HG03442 (cell line): ENCODE results near the gene SERPINE2.
"Not testable (repeated sequence)": the region's sequence is repeated elsewhere in the genome, so short reads cannot be mapped to it uniquely, and the experiment has no call there.

Experiments used
- ATAC-seq: cut with Tn5 transposase; IDR thresholded peaks from one replicate; pipeline ENCODE4 v1.9.1; 2021; ENCODE audit warnings: mild to moderate bottlenecking, moderate library complexity; ENCODE audit not compliant: unreplicated experiment

SERPINE2 gene

DNA sequence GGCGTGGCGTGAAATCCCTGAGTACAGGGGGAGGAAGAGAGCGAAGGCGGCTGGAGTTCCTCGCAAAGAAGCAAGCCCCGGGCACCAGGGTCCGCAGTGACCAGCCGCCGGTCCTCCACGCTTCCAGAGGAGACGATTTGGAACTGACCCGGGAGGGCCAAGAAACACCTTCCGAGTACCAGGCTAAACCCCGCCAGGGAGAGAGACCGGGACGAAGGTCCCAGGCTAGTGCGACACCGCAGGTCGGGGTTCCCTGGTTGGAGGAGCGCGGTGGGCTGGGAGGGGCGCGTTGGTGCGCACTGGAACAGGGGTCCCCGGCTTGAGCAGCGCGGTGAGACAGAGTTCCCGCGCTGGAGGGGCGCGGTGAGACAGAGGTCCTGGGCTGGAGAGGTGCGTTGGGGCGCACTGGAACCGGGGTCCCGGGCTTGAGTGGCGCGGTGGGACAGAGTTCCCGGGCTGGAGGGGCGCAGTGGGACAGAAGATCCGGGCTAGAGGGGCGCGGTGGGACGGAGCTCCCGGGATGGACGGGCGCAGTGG is 94.9 kb downstream of the SERPINE2 start:
- no peak for ATAC-seq

DNA sequence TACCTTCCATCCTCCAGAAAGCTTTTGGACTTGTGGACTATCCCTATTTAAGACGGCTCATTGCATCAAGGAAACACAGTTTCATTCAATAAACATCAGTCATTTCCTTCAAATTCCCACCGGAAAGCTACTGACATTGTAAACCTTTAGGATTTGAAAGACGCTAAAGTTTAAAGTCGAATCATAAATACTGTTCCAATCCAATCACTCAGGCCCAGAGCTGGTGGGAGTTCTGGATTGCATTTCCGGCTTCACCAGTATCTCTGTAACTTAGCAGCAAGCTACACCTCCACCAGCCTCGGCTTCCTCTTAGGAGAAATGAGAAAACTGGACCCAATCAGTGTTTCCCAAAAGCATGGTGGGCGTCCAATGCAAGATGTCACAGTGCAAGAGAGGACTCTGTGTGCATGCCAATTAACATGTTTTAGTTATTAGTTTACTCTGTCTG is 95.5 kb downstream of the SERPINE2 start:
- no peak for ATAC-seq

DNA sequence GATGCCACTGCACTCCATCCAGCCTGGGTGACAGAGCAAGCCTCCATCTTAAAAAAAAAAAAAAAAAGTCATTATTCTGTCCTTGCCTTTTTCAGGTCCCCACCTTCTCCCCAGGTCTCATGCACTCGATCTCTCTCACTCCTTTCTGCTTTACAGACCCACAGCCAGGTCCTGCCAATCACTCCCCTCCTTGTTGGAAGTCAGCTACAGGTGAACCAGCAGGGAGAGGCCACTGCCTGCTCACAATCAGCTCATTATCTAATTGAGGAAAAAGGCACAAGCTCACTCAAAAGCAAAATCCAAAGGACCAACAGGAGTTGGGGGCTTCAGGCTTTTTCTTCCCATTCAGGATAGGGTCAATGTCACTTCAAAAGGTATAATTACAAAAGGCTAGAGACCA is 96.0 kb downstream of the SERPINE2 start:
- ATAC-seq, result no peak

DNA sequence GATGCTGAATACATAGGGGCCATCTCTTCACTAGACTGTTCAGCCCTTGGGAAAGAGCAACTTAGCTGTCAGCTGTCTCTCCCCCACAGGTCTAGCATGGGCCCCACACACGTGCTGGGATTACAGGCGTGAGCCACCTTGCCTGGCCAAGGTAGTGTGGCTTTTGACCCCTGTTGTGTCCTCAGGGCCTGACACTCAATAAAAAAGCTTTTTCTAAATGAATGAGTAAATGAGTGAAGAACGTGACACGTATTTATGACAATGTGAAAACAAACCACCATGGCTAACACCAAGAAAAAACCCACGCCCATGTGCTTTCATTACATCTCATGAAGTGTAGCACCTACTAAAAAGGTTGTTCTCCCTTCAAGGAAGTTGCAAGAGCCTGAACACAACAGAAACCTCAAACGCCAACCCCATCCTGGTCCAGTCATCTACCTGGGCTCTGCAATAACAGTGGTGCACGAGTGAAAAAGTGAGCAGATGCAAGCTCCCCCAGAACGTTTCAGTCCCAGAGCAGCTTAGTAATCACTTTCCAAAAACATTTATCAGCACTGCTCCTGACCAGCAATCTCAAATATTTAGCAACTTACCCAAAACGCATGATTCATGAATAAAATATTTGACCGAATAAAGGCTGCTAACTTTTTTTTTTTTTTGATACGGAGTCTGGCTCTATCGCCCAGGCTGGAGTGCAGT is 97.4 kb downstream of the SERPINE2 start:
- peak; percentile 53 for ATAC-seq

DNA sequence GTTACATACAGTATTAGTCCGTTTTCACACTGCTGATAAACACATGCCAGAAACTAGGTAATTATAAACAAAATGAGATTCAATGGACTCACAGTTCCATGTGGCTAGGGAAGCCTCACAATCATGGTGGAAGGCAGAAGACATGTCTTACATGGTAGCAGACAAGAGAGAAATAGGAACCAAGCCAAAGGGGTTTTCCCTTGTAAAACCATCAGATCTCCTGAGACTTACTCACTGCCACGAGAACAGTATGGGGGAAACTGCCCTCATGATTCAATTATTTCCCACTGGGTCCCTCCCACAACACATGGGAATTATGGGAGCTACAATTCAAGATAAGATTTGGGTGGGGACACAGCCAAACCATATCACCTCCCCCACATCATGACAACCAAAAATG is 99.6 kb downstream of the SERPINE2 start:
- ATAC-seq, result not testable (repeated sequence)

DNA sequence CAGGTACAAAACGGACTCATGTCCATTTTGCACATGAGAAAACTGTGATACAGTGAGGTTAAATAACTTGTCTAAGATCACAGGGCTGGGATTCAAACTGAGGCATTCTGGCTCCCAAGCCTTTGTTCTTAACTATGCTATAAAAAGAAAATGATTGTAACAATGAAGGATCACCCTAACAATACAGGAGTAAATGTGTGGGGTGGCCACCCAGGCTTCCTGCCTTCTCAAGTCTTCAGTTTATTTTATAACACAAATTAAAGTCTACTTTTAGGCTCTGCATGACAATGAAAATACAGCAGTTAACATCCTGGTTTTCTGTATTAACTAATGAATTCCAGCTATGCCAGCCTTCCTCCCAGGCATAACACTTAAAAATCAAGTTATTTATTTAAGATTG is 101.6 kb downstream of the SERPINE2 start:
- ATAC-seq, result no peak

DNA sequence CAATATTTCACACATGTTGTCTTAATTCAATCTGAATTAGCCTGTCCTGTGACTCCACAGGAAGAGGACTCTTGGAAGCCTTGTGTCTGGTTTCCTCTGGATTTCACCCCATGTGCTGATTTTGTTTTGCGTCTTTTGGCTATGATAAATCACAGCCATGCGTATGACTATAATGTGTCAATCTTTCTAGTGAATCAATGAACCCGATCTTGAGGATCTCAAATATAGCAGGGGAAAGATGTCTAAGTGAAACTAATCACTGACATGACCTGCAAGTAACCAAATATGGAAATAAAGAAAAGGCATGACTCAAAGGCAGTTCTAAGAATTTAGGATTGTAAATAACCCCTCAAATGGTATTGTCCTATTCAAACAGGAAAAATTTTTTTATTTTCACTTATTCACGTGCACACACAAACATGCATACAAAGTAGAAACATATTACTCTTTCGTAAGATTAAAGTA is 102.2 kb downstream of the SERPINE2 start:
- ATAC-seq, result peak; percentile 26

DNA sequence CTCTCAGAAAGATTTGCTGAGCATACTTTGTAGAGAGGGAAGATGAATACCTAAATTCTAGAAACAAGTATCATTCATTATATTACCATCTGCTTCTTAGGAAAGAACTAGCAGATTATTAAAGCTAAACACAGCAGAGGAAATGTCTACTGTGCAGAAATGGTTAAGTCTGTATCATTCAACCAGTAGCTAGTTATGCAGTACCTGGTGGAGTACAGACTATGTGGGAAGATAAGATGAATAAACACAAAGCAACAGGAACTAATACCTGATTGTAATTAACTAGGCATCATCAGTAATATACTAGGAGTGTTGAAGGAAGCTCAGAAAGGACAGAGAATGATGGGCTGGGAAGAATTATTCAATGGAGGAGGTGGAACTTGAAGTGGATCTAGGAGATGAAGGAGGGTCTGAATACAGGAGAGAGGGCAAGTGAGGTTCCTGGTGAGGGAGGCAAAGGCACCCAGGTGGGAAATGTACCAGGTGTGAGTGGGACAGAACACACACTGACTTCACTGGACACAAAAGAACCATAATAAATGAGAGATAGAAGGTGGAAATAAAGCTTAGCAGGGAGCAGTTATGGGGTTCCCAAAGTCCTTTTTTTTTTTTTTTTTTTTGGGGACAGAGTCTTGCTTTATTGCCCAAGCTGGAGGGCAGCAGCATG is 103.5 kb downstream of the SERPINE2 start:
- no peak for ATAC-seq

DNA sequence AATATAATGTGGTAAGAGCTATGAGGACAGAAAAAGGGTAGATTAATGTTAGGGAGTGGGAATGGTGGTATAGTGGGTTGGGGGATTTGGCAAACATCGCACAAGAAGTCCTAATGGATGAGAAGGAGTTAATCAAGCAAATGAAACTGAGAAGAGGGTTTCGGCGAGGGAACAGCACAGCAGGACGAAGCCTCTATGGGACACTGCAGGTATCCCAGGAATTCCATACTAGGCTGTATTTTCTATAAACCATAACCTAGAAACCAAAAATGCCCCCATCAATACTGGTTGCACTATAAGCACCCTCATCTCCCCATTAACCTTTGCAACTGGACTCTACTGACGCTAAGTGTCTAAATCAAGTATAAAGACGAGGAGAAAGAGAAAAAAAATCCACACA is 104.2 kb downstream of the SERPINE2 start:
- no peak for ATAC-seq

DNA sequence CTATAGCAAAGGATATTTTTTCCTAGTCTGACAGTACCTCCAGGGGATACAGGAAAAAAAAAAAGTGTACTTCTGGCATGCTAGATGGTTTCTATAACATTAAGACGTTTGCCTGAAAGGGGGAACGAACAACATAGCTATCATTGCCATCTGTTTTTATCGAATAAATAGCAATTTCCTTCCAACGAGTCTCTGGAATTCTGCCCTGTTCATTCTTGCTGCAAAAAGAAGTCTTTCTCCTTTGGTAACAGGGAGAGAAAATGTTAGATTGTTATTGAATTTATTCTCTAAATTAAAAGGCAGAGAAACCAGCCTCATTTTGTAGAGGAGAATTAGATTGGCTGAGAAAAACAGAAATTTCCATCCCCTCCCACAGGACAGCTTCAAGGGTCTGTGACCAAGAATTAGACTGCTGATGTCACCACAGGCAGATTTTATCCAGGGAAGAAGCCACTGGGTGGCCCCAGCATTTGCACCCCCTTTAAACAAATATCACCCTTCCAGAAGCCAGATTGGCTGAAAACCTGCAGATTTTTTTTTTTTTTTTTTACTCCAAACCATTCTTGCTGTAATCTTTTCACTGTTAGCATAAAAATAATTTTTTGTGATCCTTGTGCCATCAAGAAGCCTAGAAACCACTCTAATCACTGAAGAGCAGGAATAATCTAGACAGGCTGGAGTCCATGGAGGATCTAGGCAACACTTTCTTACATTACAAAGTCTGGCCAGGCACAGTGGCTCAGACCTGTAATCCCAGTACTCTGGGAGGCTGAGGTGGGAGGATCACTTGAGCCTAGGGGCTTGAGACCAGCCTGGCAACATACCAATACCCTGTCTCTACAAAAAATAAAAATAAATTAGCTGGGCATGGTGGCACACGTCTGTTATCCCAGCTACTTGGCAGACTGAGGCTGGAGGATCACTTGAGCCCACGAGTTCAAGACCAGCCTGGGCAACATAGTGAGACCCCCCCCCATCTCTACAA is 106.0 kb downstream of the SERPINE2 start:
- no peak for ATAC-seq

DNA sequence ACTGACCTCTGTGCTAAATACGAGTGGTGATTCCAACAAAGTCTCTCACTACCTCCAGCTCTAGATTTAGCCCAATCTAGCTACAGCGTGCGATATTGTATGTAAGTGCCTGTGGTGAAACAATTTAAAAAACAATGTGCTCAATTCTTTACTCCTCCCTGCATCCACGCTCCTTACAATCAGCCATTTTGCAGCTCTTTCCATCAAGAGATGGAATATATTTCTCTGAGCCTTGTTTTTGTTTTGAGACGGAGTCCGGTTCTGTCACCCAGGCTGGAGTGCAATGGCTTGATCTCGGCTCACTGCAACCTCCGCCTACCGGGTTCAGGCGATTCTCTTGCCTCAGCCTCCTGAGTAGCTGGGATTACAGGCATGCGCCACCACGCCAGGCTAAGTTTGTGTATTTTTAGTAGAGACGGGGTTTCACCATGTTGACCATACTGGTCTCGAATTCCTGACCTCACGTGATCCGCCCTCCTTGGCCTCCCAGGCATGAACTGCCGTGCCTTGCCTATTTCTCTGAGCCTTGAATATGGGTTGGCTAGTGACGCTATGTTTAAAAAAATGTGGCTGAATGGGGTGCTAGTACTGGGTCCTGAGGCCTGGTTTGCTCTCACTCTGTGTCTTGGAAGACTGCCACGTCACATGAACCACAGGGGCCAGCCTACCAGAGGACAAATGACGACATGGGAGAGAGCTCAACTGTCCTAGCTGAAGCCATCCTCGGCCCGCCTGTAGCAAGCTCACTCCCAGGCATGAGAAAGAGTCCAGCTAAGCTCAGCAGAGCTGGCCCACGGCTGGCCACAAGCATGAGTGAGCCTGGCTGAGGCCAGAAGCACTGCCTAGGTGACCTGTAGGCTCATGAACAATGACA is 108.7 kb downstream of the SERPINE2 start:
- ATAC-seq, result no peak

DNA sequence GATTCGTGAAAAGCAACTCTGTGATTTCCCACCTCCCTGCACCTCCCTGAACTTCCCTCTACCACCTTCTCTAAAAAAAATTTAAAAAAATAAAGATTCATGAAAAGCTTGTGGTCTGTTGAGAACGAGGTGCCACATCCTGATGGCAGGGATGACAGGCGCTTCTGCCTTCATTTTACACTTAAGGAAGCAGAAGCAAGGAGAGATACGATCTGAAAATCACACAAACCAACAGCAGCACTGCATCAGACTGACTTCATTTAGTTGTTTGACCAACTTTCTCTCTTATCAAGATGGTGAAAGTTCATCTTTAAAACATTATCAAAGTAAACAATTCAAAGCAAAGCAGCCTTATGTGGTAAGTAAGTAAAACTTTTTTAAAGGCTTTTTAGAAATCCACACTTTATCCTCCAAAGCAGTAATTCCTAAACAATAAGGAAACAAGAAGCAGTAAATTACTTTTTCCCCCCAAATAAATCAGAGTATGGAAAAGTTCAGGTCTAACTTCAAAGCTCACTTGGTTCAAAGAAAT is 109.4 kb downstream of the SERPINE2 start:
- no peak for ATAC-seq

DNA sequence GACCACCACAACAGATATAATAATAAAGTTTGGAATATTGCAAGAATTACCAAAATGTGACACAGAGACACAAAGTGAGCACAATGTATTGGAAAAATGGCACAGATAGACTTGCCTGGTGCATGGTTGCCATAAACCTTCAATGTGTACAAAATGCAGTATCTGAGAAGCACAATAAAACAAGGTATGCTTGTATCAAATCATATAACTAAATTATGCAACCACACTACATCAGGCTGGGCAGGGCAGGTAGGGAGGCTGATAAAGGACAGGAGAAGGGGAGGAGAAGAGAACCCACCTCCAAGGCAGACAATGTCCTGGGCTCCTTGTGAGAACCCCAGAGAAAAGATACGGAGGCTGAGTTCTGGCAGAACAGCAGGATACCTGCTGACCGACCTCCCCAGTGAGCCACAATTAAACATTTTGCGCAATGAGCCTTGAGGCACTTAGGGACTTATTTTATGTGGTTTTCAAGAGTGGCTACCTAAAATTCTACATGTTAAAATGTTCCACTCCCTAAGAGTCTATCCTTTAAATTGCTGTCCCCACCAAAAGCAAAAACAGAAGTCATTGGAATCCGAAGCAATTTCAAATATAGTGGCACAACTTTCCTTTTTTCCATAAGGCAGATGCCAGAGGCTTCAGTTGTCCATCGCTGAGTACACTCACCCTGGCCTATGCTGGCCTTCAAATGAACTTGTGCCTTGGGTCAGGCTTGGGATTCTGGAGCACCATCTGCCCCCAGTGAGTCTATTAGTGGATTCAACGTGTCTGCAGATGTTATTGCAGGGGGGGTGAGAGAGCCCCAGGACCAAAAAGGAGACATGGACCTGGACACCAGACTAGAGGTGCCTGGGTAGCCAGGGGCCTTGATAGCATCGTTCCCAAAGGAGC is 110.7 kb downstream of the SERPINE2 start:
- ATAC-seq, result no peak

DNA sequence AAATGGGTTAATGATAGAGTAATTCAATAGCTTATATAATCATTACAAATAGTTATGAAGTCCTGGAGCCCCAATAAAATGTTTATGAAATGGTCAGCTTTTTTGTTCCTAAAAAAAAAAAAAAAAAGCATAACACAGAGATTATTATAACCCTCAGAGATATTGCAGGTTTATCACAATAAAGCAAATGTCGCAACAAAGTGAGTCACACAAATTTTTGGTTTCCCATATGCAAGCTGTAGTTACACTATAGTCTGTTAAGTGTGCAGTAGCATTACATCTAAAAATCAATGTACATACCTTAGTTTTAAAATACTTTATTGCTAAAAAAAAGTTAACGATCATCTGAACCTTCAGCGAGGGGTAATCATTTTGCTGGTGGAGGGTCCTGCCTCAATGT is 114.0 kb downstream of the SERPINE2 start:
- ATAC-seq, result no peak
